Measurements from ENCODE around the gene SENP6.
"Not testable (repeated sequence)": the region's sequence is repeated elsewhere in the genome, so short reads cannot be mapped to it uniquely, and the experiment has no call there.

The SENP6 gene

GRCh38 chr6:75608956-75609533 lies 7.4 kb downstream of the SENP6 start:
- no peak for DNase-seq

DNA sequence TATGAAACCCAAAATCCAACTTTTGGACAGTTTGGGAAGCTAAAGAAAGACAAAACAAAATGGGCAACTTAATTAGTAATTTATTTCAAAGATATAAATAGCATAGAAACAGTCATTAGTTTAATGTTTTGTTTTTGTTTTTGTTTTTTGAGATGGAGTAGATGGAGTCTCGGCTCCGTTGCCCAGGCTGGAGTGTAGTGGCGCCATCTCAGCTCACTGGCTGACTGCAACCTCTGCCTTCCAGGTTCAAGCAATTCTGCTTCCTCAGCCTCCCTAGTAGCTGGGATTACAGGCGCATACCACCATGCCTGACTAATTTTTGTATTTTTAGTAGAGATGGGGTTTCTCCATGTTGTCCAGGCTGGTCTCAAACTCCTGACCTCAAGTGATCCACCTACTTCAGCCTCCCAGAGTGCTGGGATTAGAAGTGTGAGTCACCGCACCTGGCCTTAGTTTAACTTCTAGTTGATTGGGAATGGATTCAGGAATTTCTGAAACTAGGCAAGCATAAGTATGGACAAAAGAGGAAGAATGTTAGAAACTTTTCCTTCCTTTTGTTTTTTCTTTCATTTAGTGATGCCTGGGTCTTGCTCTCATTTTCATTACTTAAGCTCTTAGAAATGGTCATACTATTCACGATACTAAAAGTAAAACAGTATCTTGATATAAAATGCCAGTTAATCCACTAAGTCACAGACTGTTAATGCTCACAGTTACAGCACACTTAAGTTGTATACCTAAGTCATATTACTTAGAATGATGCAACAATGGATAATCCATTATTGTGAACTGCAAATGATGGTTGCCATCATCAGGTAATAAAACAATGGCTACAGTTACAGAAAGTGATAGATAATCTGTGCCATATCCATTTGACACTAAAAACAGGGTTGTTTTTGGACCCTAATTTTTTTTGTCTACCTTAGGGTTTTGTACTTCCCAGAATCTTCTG lies 8.2 kb downstream of the SENP6 start:
- DNase-seq = no peak

DNA sequence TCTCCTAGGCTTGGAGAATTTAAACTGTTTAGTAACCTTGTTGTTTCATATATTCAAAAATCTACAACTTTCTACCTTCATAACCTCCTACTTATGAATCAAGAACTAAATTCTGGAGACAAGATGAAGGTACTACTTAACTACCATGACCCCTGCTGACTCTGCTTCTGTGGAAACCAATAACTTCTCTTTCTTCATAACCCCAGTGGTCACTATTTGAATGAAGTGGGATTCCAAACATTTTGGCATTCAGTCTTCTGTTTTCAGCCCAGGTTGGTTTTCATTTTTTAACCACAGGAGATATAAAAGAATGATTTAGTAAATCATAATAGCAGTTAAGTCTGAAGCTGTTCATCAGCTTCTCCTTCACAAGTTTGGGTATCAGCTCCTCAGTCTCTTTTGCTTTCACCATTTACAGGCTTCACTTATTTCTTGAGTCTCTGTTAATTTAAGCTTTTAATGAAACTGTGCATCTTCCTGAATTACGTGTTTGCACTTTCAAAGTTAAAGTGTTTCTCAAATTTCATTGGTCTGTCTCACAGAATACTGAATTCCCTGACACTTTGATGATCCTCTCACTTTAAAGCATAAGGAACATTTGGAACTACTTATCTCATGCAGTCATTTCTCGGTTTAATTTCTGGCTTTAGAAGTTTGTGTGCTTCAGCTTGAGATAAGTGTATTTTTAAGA lies 9.5 kb downstream of the SENP6 start:
- DNase-seq = no peak

DNA sequence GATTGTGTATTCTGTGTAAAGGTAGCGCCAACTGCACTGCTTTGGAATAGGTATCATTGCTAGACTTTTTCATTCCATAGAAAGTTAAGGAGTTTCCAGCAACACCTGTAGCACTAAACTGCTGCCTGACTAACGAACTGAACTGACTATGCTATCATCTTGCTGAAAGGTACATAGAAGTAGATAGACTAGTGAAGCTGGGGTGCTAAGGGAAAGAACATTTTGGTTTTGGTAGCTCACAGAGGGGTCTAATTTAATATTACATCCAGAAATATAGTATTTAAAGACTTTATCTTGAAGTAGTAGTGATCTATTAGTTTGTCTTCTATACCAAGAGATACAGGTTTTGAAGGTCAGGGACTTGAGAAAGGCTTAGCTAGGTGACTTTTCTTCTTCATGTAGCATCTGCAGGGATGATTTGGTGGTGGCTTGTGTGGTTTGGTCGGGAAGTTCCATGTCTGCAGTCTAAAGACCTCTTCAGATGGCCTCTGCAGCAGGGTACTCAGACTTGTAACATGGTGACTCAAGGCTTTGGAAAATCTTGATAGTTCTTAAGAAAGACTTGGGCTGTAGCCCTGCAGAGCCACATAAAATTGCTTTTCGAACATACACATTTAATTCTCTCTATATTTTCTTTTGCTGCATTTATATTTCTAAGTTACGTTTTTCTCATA lies 10.2 kb downstream of the SENP6 start:
- DNase-seq = peak; percentile 28

DNA sequence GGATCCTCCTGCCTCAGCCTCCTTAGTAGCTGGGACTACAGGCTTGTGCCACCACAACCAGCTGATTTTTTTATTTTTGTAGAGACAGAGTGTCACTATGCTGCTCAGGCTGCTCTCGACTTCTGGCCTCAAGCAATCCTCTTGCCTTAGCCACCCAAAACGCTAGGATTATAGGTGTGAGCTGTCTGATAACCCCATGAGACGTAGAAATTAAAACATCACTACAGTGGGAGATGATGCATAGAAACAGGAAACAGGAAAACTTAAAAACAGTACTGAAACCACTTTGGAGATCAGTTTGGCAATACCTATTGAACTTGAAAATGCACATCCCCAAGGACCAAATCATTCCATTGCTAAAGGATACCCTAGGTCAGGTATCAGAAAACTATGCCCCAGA lies 10.8 kb downstream of the SENP6 start:
- DNase-seq = no peak

GRCh38 chr6:75613056-75613501 lies 11.4 kb downstream of the SENP6 start:
- no peak for DNase-seq

- DNase-seq = no peak
These were observed 16.8 kb downstream of the SENP6 start for GRCh38 chr6:75618437-75618836.

DNA sequence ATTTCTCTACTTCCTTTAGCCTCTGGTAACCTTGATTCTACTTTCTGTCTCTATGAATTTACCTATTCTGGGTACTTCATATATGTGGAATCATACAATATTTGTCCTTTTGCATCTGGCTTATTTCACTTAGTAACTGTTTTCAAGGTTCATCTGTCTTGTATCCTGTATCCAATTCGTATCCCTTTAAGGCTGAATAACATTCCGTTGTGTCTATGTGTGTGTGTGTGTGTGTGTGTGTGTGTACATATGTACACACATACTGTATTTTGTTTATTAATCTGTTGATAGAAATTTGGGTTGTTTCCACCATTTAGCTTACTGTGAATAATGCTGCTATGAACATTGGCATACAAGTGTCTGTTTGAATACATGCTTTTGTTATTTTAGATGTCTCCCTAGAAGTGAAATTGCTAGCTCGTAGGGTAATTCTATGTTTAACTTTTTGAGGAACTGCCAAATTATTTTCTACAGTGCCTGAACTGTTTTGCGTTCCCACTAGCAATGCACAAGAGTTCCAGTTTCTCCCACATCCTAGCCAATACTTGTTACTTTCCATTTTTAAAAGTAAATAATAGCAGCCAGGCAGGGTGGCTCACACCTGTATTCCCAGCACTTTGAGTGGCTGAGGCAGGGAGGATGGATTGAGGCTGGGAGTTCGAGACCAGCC lies 17.7 kb downstream of the SENP6 start:
- DNase-seq = no peak

DNA sequence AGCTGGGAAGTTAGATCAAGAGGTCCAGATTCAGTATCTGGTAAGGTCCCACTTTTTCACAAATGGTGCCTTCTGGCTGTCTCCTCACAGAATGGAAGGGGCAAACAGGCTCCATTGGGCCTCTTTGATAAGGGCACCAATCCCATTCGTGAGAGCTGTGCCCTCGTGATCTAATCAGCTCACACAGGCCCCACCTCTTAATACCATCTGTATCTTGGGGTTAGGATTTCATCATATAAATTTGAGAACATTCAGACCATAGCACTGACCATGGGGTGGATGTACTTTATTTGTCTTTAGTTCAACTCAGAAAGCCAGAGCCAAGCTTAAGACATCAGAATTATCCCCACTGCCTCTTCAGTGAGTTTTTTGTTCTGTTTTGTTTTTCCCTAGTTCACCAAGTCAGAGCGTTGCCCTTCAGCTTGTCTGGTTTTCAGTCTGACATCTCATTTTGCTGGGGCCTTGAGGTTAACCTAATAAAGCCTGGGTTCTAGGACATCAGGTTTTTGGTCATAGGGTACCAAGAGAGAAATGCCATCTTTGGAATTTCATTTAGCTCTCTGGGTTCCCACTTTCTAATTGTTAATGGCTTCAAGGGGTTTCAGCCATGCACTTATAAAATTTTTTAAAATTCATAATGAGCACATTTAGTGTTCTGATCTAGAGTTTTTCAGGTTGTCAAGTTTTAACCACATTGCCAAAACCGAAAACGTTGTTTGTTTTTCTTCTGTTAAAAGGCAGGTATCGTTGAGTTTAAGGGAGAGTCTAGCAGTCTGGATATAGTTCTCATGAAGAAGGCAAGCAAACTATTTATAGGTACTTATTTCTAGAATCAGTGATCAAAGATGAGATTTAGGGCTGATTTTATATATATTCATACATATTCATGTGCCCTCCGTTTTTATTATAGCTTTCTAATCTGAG lies 19.0 kb downstream of the SENP6 start:
- no peak for DNase-seq

- no peak for DNase-seq
These were observed 20.2 kb downstream of the SENP6 start for GRCh38 chr6:75621846-75622245.

- no peak for DNase-seq
These were observed 21.8 kb downstream of the SENP6 start for GRCh38 chr6:75623491-75623890.

DNA sequence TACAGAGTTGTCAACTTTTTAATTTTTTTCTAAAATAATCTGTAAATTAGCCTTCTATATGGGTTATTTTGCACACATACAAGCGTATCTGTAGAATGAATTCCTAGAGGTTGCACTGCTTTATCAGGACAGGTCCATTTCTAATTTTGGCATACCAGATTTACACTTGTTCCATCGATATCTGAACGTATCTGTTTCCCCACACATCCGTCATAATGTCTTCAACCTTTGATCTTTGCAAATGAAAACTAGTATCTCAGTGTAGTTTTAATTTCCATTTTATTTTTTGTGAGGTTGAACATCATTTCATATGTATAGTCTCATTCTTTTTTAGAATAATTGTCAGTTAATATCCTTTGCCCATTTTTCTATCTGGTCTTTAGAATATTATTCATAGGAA lies 22.7 kb downstream of the SENP6 start:
- DNase-seq = no peak

GRCh38 chr6:75624988-75625387 lies 23.3 kb downstream of the SENP6 start:
- no peak for DNase-seq

DNA sequence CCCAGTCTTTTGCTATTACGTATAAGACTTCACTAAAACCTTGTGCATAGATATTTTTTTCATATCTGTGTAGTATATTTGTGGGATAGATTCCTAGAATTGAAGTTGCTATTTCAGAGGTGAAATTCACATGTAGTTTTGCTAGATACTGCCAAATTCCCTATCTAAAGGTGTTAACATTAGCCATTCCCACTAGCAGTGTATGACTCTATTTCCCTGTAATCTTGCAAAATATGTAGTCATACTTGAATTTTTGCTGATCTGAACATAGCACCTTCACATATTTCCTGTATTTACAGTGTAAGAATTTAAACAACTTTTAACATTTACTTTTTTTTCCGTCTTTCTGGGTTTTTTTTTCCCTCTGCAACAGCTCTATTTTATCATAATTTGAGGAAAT lies 24.9 kb downstream of the SENP6 start:
- DNase-seq = no peak

- DNase-seq = not testable (repeated sequence)
These were observed 26.0 kb downstream of the SENP6 start for GRCh38 chr6:75627708-75628107.

DNA sequence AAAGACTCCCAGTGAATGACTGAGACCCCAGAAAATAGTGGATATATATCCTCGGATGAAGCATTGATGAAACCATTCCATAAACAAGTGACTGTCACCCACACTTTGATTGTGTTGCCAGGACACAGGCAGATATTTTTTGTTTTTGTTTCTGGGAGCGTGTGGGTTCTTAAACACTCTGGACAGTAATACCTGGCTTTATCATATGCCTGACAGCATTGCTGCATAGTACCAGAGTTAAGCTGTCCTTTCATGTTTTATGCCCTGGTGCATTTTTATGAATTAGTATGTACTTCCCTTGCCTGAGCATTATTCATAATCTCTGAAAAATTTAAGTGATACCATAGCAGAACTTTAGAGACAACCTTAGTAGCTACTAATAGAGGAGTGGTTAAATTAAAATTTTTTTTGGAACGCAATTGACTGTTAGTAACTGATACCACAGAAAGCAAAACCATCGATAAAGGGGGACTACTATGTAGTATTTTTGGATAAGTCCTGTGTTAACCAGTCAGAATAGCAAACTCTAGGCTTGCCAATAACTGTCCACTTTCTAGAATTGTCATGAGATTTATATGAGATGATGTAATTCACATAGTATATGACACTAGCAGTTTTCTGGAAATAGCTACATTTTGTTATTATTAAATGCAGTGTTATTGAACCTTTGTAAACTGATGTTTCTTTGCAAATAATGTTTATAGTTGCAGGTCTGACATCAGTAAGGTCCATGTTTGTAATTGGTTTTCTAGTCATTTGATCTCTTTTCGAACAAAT lies 30.4 kb downstream of the SENP6 start:
- DNase-seq = no peak

DNA sequence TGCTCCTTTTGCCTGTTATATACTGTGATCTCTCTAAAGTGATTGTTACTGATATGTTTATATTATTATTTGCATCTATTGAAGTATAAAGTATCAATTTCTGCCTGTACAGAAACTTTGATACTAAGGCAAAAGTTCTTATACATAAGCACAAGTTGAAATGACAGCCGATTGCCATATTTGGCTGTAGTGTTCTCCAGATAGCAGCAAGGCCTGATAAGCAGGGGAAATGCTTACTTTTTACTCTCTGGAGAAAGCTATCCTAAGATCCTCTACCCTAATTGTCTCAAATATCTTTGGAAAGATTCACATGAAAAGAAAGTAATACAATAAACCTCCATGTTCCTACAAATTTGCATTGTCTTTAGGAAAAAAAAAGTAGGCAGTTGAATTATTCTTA lies 31.4 kb downstream of the SENP6 start:
- no peak for DNase-seq

DNA sequence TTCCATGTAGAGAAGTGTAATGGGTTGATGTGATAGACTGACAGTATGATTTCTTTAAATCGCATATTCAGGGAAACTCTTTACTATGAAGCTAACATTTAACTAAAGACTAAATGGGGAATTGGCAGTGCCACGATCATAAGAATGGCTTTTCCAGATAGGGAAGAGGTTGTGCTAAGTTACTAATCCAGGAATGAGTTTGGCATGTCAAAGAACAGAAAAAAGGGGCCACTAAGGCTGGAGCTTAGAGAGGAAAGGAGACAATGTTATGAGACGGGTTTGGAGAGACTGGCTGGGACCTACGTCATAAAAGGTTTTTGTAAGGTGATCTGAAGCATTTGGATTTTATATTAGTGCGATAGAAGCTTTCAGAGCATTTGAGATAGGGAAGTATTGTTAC lies 40.6 kb downstream of the SENP6 start:
- DNase-seq = no peak

GRCh38 chr6:75643173-75643572 lies 41.5 kb downstream of the SENP6 start:
- DNase-seq = no peak

DNA sequence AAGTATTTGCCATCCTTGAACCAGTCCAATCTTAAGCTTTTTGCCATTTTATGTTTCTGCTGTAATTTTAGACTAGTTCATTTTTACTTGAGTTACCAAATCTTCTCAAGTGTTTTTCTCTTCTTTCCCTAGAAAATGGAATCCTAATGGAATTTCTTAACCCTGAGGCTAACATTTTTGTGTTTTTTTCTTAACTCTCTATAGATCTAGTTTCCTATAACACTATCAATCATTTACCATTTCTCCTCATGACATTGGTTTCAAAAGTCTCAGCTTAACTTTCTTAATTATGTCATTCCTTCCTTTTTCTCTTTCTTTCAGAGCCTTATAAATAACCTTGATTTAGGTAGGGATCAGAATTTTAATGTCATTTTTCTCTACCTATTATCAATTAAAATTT lies 54.8 kb downstream of the SENP6 start:
- DNase-seq = no peak

- DNase-seq = no peak
These were observed 55.6 kb downstream of the SENP6 start for GRCh38 chr6:75657327-75657726.
